ENCODE data around the gene PIEZO2. TPM values are rescaled to one million over a fixed set of nuclear protein-coding genes. Genes with fewer than 3 reads are reported as not detected.

The PIEZO2 gene
- polyA plus RNA-seq, 1 experiment, result 4.6 TPM

GRCh38 chr18:10768221-10768620, 381.1 kb downstream of the PIEZO2 start:
- DNase-seq (ENCODE audit: low read depth), result no peak
- no peak overlapping the region for H3K4me3 ChIP-seq (ENCODE audit: low read depth, low read length)
- no peak for TF ChIP-seq CTCF (IDR thresholded peaks at IDR 0.05; ENCODE audit: insufficient read depth, low read depth, low read length)
- no peaks in the 10 kb centered on the region for H3K27me3 ChIP-seq (ENCODE audit: control insufficient read depth, insufficient read depth, low read length)
- CTCF ChIA-PET, result no interaction called here
- no peaks in the 10 kb centered on the region for H3K36me3 ChIP-seq (ENCODE audit: control insufficient read depth, insufficient read depth, low read length)
- POLR2A ChIA-PET, result no interaction called here

- ChIA-PET CTCF (no interaction called here), POLR2A (no interaction called here)
- Histone ChIP-seq H3K4me3 (ENCODE audit: low read depth, low read length) (no peak overlapping the region), H3K36me3 (ENCODE audit: control insufficient read depth, insufficient read depth, low read length) (no peaks in the 10 kb centered on the region), H3K27me3 (ENCODE audit: control insufficient read depth, insufficient read depth, low read length) (no peaks in the 10 kb centered on the region)
- no peak for DNase-seq (ENCODE audit: low read depth)
- TF ChIP-seq CTCF (IDR thresholded peaks at IDR 0.05; ENCODE audit: insufficient read depth, low read depth, low read length), result no peak
These were observed 381.7 kb downstream of the PIEZO2 start for GRCh38 chr18:10767658-10768057.

GRCh38 chr18:10760986-10761385, 388.4 kb downstream of the PIEZO2 start:
- no peak overlapping the region for H3K4me3 ChIP-seq (ENCODE audit: low read depth, low read length)
- DNase-seq (ENCODE audit: low read depth), result no peak
- ChIA-PET CTCF (no interaction called here), POLR2A (no interaction called here)
- TF ChIP-seq CTCF (IDR thresholded peaks at IDR 0.05; ENCODE audit: insufficient read depth, low read depth, low read length), result no peak
- no peaks in the 10 kb centered on the region for H3K27me3 ChIP-seq (ENCODE audit: control insufficient read depth, insufficient read depth, low read length)
- no peaks in the 10 kb centered on the region for H3K36me3 ChIP-seq (ENCODE audit: control insufficient read depth, insufficient read depth, low read length)

GRCh38 chr18:10759241-10759640, 390.1 kb downstream of the PIEZO2 start:
- ChIA-PET POLR2A (no interaction called here), CTCF (no interaction called here)
- Histone ChIP-seq H3K36me3 (ENCODE audit: control insufficient read depth, insufficient read depth, low read length) (no peaks in the 10 kb centered on the region), H3K4me3 (ENCODE audit: low read depth, low read length) (no peak overlapping the region), H3K27me3 (ENCODE audit: control insufficient read depth, insufficient read depth, low read length) (no peaks in the 10 kb centered on the region)
- DNase-seq (ENCODE audit: low read depth), result no peak
- no peak for TF ChIP-seq CTCF (IDR thresholded peaks at IDR 0.05; ENCODE audit: insufficient read depth, low read depth, low read length)

GRCh38 chr18:10757946-10758345, 391.4 kb downstream of the PIEZO2 start:
- Histone ChIP-seq H3K4me3 (ENCODE audit: low read depth, low read length) (no peak overlapping the region), H3K27me3 (ENCODE audit: control insufficient read depth, insufficient read depth, low read length) (no peaks in the 10 kb centered on the region), H3K36me3 (ENCODE audit: control insufficient read depth, insufficient read depth, low read length) (no peaks in the 10 kb centered on the region)
- no peak for TF ChIP-seq CTCF (IDR thresholded peaks at IDR 0.05; ENCODE audit: insufficient read depth, low read depth, low read length)
- ChIA-PET POLR2A (no interaction called here), CTCF (interaction anchor here (1.6 kb wide), 1 partner anchor 12 kb away, joined by 3 read pairs; no protein-coding TSS in a partner anchor)
- no peak for DNase-seq (ENCODE audit: low read depth)

Data from BJ (cell line).